Neural cell (in vitro differentiated cells): ENCODE results near the gene MARK2. TPM values are rescaled to one million over a fixed set of nuclear protein-coding genes. Genes with fewer than 3 reads are reported as not detected.

Experiments used
- H2AFZ ChIP-seq: fragments of 200-600, 300-800 bp; sonication (generic), shearing (Covaris generic); 2 replicates; pipeline ENCODE4 v1.6.0; 2014; ENCODE audit warnings: low read depth, mild to moderate bottlenecking, antibody characterized with exemption, low read length, moderate library complexity
- H3F3A ChIP-seq: fragments of 200-600 bp; shearing (Covaris generic); 2 replicates; pipeline ENCODE4 v1.6.1; 2016; ENCODE audit warnings: mild to moderate bottlenecking, moderate library complexity, mixed read lengths, antibody characterized with exemption, low read length; ENCODE audit not compliant: insufficient read depth, poor library complexity, severe bottlenecking
- H3K27ac ChIP-seq: fragments of 200-600, 300-800 bp; sonication (generic), shearing (Covaris generic); 2 replicates; pipeline ENCODE4 v1.5.1; 2014; ENCODE audit warnings: mild to moderate bottlenecking, low read length, moderate library complexity
- H3K27me3 ChIP-seq: fragments of 300-800, 200-600 bp; sonication (generic), shearing (Covaris generic); 2 replicates; pipeline ENCODE4 v1.6.0; 2014; ENCODE audit warnings: mild to moderate bottlenecking, low read depth, low read length, moderate library complexity; ENCODE audit not compliant: insufficient read depth
- H3K36me3 ChIP-seq: fragments of 300-800, 200-600 bp; sonication (generic), shearing (Covaris generic); 2 replicates; pipeline ENCODE4 v1.5.1; 2014; ENCODE audit warnings: mild to moderate bottlenecking, antibody characterized with exemption, low read length, moderate library complexity; ENCODE audit not compliant: insufficient read depth
- H3K4me2 ChIP-seq: fragments of 300-800, 200-600 bp; sonication (generic), shearing (Covaris generic); 2 replicates; pipeline ENCODE4 v1.6.0; 2014; ENCODE audit warnings: mild to moderate bottlenecking, low read length
- H3K4me3 ChIP-seq: fragments of 300-800, 200-600 bp; sonication (generic), shearing (Covaris generic); 2 replicates; pipeline ENCODE4 v1.5.1; 2014; ENCODE audit warnings: mild to moderate bottlenecking, low read length, moderate library complexity
- H3K79me2 ChIP-seq: fragments of 200-600 bp; shearing (Covaris generic); replicated peaks from 2 replicates; pipeline ENCODE4 v1.6.0; 2014; ENCODE audit warnings: mild to moderate bottlenecking, low read length, moderate library complexity; ENCODE audit not compliant: insufficient read depth
- H3K9ac ChIP-seq: fragments of 300-800, 200-600 bp; sonication (generic), shearing (Covaris generic); 2 replicates; pipeline ENCODE4 v1.6.1; 2016; ENCODE audit warnings: mild to moderate bottlenecking, low read length, mixed read lengths
- H3K9me2 ChIP-seq: fragments of 200-600 bp; shearing (Covaris generic); 2 replicates; pipeline ENCODE4 v1.6.1; 2016; ENCODE audit warnings: mild to moderate bottlenecking, low read length, mixed read lengths; ENCODE audit not compliant: insufficient read depth
- H3K9me3 ChIP-seq: fragments of 200-600, 300-800 bp; sonication (generic), shearing (Covaris generic); 2 replicates; pipeline ENCODE4 v1.6.1; 2016; ENCODE audit warnings: mild to moderate bottlenecking, mixed run types, low read length, moderate library complexity, mixed read lengths
- H4K20me1 ChIP-seq: fragments of 200-600 bp; shearing (Covaris generic); 2 replicates; pipeline ENCODE4 v1.6.1; 2016; ENCODE audit warnings: mild to moderate bottlenecking, mixed run types; ENCODE audit not compliant: insufficient read depth
- EP300 ChIP-seq: fragments of 450-650 bp; conservative IDR thresholded peaks from 2 replicates; pipeline ENCODE4 v1.6.1; 2014; ENCODE audit warnings: antibody characterized with exemption, mild to moderate bottlenecking, moderate library complexity; ENCODE audit not compliant: poor library complexity, severe bottlenecking
- EZH2 ChIP-seq: fragments of 200-600, 300-800 bp; shearing (Covaris generic), sonication (generic); IDR thresholded peaks from 2 replicates; pipeline ENCODE4 v1.6.1; 2014; ENCODE audit warnings: antibody characterized with exemption, low read length, borderline replicate concordance, mild to moderate bottlenecking; ENCODE audit not compliant: insufficient read depth, poor library complexity, severe bottlenecking
- MXI1 ChIP-seq: fragments of 450-650 bp; conservative IDR thresholded peaks from 2 replicates; pipeline ENCODE4 v1.6.1; 2014; ENCODE audit warnings: antibody characterized with exemption, mild to moderate bottlenecking; ENCODE audit not compliant: poor library complexity, severe bottlenecking
- POLR2AphosphoS5 ChIP-seq: IDR thresholded peaks from 2 replicates; pipeline ENCODE4 v1.6.1; 2012
- RAD21 ChIP-seq: fragments of 450-650 bp; conservative IDR thresholded peaks from 2 replicates; pipeline ENCODE4 v1.6.1; 2014; ENCODE audit warnings: antibody characterized with exemption, mild to moderate bottlenecking, moderate library complexity
- SMC3 ChIP-seq: fragments of 450-650 bp; conservative IDR thresholded peaks from 2 replicates; pipeline ENCODE4 v1.6.1; 2014; ENCODE audit warnings: antibody characterized with exemption, mild to moderate bottlenecking, moderate library complexity; ENCODE audit not compliant: poor library complexity
- TAF1 ChIP-seq: IDR thresholded peaks from 2 replicates; pipeline ENCODE4 v1.6.1; 2012; ENCODE audit warnings: low read depth
- polyA plus RNA-seq: library from polyadenylated mRNA; depleted of rRNA; stranded (reverse); fragments of >200 nt; gene quantifications from 2 replicates; pipeline ENCODE4 v1.2.3, GENCODE V29; 2014
- TF ChIP-seq, protein P1 (sequence below): IDR thresholded peaks from 2 replicates; pipeline ENCODE4 v1.6.1; 2012; ENCODE audit warnings: borderline replicate concordance
- TF ChIP-seq, protein P2 (sequence below): fragments of 450-650 bp; IDR thresholded peaks from 2 replicates; pipeline ENCODE4 v1.5.1; 2014; ENCODE audit warnings: antibody characterized with exemption, mild to moderate bottlenecking, moderate library complexity; ENCODE audit not compliant: poor library complexity, severe bottlenecking

MARK2 gene
- polyA plus RNA-seq, 1 donor from 2014 or later = 11.3 TPM

DNA sequence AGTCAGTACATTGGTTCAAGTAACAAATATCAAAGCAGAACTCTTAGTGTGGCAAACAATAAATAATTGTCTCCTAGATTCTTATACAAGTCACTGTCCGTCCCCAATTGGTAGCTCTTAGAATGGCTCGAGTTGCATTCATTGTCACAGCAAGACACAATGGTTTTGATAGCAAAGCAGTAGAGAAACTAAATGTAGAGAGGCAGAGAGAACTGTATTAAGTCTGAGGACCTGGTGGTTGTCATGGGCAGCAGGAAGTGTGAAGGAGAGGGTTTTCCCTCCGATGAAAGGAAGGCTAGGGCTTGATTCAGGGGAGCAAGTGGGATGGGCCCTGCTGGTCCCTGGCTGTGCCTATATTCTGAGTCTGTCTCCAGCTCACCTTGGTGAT is 41.5 kb downstream of the MARK2 start:
- no peaks in the 10 kb centered on the region for H3K9me2 ChIP-seq
- H3K4me2 ChIP-seq = no peak overlapping the region
- H3K27ac ChIP-seq = no peak overlapping the region
- peaks cover 4% of the 10 kb centered on the region for H3K36me3 ChIP-seq
- no peaks in the 10 kb centered on the region for H3K27me3 ChIP-seq
- TF ChIP-seq EP300 = no peak
- TF ChIP-seq MXI1 = no peak
- TF ChIP-seq POLR2AphosphoS5 = no peak
- no peaks in the 10 kb centered on the region for H3K79me2 ChIP-seq
- no peaks in the 10 kb centered on the region for H3K9me3 ChIP-seq
- no peaks in the 10 kb centered on the region for H4K20me1 ChIP-seq
- no peaks in the 10 kb centered on the region for H3F3A ChIP-seq
- no peak overlapping the region for H3K9ac ChIP-seq
- no peak overlapping the region for H3K4me3 ChIP-seq
- no peak overlapping the region for H2AFZ ChIP-seq

DNA sequence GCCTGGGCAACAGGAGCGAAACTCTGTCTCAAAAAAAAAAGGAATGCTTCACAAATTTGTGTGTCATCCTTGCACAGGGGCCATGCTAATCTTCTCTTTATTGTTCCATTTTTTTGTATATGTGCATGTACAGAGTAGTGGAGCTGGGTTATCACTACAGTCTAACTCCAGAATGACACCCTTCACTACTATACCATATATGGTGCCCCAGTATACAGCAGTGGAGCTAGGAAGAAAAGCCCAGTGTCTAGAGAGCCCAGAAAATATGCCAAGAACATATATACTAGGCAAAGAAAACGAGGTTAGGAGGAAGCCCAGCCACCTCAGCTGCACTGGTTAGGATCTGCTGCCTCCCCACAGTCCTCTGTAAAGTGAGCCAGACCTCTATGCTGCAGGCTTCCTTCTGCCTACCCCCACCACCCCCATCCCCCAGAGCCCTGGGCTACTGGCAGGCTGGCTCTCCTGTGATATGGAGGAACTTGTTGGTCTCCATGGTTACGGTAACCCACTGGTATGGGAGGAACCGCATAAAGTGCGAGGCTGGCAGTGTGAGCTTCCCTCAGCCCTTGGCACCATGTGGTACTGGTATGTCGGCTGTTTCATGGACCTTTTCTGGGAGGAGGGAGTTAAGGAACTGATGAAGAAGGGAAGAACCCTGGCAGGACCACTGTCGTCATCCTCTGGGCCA is 43.8 kb downstream of the MARK2 start:
- Histone ChIP-seq H3K79me2 (no peaks in the 10 kb centered on the region), H2AFZ (no peak overlapping the region), H3K4me3 (peak overlapping the region; percentile 33), H3K27ac (no peak overlapping the region), H3K9me3 (no peaks in the 10 kb centered on the region), H3K9me2 (no peaks in the 10 kb centered on the region), H3K27me3 (no peaks in the 10 kb centered on the region), H3F3A (no peaks in the 10 kb centered on the region), H4K20me1 (no peaks in the 10 kb centered on the region), H3K36me3 (no peaks in the 10 kb centered on the region), H3K9ac (peak overlapping the region; percentile 5), H3K4me2 (no peak overlapping the region)
- no peak for TF ChIP-seq TAF1
- TF ChIP-seq MXI1 = no peak
- TF ChIP-seq SMC3 = no peak

DNA sequence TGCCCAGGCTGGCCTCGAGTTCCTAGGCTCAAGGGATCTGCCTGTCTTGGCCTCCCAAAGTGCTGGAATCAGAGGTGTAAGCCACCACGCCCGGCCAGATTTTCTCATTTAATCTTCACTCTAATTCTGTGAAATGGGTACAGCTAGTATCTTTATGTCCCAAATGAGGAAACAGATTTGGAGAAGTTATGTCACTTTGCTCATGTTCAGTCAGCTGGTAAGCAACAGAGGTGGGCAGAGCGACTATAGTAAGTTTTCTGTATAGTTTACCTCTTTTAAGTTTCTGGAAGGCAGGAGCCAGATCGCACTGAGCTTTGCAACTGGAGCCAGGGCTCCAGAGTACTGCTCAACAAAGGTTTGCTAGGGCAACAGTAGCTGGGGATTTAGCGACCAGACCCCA is 44.9 kb downstream of the MARK2 start:
- no peak overlapping the region for H3K27ac ChIP-seq
- H3K9me3 ChIP-seq = no peaks in the 10 kb centered on the region
- no peak overlapping the region for H3K4me3 ChIP-seq
- no peak overlapping the region for H2AFZ ChIP-seq
- H4K20me1 ChIP-seq = no peaks in the 10 kb centered on the region
- no peaks in the 10 kb centered on the region for H3F3A ChIP-seq
- H3K4me2 ChIP-seq = no peak overlapping the region
- no peaks in the 10 kb centered on the region for H3K36me3 ChIP-seq
- TF ChIP-seq EZH2 = no peak
- no peak for TF ChIP-seq EP300
- no peak for TF ChIP-seq RAD21
- TF ChIP-seq POLR2AphosphoS5 = no peak
- no peak for TF ChIP-seq TAF1
- TF ChIP-seq, protein P1, sequence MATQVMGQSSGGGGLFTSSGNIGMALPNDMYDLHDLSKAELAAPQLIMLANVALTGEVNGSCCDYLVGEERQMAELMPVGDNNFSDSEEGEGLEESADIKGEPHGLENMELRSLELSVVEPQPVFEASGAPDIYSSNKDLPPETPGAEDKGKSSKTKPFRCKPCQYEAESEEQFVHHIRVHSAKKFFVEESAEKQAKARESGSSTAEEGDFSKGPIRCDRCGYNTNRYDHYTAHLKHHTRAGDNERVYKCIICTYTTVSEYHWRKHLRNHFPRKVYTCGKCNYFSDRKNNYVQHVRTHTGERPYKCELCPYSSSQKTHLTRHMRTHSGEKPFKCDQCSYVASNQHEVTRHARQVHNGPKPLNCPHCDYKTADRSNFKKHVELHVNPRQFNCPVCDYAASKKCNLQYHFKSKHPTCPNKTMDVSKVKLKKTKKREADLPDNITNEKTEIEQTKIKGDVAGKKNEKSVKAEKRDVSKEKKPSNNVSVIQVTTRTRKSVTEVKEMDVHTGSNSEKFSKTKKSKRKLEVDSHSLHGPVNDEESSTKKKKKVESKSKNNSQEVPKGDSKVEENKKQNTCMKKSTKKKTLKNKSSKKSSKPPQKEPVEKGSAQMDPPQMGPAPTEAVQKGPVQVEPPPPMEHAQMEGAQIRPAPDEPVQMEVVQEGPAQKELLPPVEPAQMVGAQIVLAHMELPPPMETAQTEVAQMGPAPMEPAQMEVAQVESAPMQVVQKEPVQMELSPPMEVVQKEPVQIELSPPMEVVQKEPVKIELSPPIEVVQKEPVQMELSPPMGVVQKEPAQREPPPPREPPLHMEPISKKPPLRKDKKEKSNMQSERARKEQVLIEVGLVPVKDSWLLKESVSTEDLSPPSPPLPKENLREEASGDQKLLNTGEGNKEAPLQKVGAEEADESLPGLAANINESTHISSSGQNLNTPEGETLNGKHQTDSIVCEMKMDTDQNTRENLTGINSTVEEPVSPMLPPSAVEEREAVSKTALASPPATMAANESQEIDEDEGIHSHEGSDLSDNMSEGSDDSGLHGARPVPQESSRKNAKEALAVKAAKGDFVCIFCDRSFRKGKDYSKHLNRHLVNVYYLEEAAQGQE = no peak
- TF ChIP-seq, protein P2, sequence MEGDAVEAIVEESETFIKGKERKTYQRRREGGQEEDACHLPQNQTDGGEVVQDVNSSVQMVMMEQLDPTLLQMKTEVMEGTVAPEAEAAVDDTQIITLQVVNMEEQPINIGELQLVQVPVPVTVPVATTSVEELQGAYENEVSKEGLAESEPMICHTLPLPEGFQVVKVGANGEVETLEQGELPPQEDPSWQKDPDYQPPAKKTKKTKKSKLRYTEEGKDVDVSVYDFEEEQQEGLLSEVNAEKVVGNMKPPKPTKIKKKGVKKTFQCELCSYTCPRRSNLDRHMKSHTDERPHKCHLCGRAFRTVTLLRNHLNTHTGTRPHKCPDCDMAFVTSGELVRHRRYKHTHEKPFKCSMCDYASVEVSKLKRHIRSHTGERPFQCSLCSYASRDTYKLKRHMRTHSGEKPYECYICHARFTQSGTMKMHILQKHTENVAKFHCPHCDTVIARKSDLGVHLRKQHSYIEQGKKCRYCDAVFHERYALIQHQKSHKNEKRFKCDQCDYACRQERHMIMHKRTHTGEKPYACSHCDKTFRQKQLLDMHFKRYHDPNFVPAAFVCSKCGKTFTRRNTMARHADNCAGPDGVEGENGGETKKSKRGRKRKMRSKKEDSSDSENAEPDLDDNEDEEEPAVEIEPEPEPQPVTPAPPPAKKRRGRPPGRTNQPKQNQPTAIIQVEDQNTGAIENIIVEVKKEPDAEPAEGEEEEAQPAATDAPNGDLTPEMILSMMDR = no peak
- no peak for TF ChIP-seq MXI1
- no peak for TF ChIP-seq SMC3
- H3K9ac ChIP-seq = no peak overlapping the region
- no peaks in the 10 kb centered on the region for H3K9me2 ChIP-seq
- H3K27me3 ChIP-seq = no peaks in the 10 kb centered on the region
- H3K79me2 ChIP-seq = no peaks in the 10 kb centered on the region
